OCI-LY7 (cell line): Measurements from ENCODE around the gene TPRG1.

Source experiments
- CTCF ChIP-seq: fragments of 200-600 bp; sonication (generic); conservative IDR thresholded peaks from 2 replicates; pipeline ENCODE4 v1.5.1; 2014; ENCODE audit warnings: mild to moderate bottlenecking, antibody characterized with exemption, low read length, moderate library complexity, mixed read lengths
- EZH2phosphoT487 ChIP-seq: fragments of 200-600 bp; sonication (generic); IDR thresholded peaks from 2 replicates; pipeline ENCODE4 v1.6.1; 2018; ENCODE audit warnings: low read depth, borderline replicate concordance, mild to moderate bottlenecking, mixed run types, antibody characterized with exemption, low read length, moderate library complexity, mixed read lengths

DNA sequence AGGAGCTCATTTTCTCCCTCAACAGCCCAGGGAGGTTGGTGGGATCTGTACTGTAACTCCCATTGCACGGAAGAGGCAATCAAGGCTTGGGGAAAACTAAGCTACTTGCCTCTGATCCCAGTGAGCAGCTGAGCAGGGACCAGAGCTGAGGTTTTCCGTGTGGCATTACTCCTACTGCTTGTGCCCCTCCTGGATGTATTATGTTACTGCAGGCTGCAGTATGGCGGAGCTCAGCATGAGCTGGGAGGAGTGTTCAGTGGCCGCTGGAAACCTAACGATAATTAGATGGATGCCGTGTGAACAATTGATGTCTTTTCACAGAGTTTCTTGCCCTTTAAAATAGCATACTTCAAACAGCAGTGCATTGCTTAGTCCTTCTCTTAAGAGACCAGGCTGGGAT, 2.0 kb upstream of the TPRG1 start:
- TF ChIP-seq CTCF: peak; percentile 49; the same call in 1 of the 2 replicates
- no peak for TF ChIP-seq EZH2phosphoT487
